HG03135 (cell line): ENCODE data around the gene TRIM36.

Experiments
- ATAC-seq: cut with Tn5 transposase; IDR thresholded peaks from one replicate; pipeline ENCODE4 v1.9.1; 2021; ENCODE audit warnings: mild to moderate bottlenecking, moderate library complexity; ENCODE audit not compliant: unreplicated experiment

The TRIM36 gene

DNA sequence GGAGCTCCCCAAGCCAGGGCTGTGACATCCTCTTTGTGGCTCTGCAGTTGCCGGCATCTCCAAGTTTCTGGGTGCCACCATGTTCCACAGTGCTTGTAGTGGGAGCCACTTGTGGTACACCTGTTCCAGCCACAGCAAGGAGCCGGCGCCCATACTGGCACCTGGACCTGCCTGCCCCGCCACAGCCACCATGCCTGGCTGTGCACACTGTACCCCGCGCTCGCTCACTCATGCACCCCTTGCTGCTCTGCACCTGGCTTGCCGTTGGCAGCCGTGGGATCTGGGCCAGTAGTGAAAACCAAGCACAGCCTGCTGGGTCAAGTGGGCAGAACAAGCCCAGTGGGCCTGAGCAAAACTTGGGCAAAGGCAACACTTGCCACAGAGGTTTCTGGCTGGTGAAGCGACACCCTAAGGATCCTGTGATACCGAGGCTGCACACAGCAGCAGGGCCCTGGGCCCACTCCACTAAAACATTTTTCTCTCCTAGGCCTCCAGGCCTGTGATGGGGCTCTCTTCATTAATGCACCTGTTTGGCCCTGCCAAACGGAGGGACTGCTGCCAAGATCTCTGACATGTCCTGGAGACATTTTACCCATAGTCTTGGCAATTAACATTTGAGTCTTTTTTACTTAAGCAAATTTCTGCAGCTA lies 2.8 kb downstream of the TRIM36 start:
- ATAC-seq = no peak

DNA sequence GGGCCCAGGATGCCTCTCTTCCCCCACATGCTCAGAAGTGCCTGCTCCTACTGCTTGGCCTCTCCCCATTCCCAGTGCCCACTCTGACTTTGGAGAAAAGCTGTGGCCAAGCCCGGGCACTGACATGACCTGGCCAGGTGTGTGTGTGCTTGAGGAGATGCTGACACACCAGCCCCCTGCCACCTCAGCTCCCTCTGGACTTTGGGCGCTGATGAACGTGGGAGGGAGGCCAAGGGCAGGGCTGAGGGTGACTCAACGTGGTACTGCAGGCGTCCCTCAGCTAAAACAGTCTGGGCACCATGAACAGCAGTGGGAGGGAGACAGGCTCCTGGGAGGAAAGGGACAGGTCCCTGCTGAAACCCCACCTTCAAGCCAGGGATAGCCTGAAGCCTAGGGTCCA lies 3.9 kb downstream of the TRIM36 start:
- no peak for ATAC-seq

DNA sequence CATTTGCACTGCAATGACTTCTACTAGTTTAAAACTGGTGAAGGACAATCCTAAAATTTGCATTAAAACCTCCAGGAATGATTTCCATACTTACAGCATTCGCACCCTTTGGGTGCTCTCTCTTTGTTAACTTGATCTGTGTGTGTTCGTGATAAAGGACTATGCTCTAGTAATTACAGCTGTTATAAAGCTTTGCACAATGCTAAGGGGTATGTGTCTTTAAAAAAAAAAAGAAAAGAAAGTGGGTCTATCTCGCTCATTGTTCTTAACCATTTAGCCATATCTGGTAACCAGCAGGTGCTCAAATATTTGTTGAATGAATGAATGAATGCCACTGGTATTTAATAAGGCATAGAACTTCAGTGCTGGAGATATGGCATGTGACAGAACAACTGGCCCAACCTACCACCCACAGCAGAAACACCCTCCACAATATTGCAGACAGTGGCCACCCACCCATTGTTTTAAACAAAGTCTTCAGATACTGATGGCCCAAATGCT lies 8.7 kb downstream of the TRIM36 start:
- ATAC-seq = no peak

DNA sequence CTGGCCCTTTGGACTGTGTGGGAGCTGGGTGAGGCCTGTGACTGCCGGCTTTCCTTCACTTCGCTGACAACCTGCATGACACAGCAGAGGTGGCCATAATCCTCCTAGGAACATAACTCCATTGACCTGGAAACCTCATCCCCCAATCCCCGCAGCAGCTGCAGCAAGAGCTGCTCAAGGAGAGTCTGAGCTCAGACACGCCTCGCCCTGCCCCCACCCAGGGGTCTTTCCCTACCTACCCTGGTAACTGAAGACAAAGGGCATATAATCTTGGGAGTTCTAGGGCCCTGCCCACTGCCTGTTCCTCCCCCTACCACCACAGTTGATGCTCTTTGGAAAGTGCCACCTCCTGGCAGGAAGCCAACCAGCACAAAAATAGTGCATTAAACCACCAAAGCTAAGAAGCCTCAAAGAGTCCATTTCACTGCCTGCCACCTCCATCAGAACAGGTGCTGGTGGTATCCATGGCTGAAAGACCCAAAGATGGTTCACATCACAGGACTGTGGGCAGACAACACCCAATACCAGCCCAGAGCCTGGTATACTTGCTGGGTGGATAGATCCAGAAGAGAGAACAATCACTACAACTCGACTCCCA lies 18.4 kb downstream of the TRIM36 start:
- no peak for ATAC-seq

DNA sequence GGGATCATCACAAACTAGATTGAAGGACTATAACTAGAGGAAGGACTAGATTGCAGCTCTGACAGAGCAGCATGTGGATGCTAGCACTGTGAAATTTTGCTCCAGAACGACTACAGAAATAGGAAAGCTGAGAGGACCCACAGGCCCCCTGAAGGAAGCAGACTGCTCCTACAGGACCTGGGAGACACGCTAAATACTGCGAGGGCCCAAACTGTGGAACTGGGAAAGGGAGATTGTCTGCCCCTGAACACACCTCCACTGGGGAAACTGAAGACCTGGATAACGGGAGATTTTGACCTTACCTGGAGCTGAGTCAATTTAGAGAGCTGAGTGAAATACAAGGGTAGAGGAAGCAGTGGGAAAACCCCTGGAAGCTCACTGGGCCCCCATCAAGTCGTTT lies 19.2 kb downstream of the TRIM36 start:
- no peak for ATAC-seq

DNA sequence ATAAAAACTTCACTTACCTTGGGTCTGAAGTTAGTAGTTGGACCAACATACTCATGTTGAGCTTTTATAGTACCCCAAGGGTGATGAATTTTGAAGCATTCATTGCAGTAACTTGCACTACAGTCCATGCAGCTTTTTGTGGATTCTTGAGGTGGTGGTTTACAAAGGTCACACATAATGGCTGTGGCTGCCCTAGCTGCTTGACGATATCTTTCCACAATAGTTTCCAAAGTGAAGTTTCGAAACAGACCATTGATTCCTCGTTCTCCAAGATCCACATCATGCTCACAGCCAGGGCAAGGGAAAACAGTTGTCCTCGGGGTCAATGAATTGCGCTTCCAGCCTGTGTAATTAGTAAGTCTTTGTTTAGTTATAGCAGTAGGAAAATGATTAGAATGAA lies 22.7 kb downstream of the TRIM36 start:
- no peak for ATAC-seq

DNA sequence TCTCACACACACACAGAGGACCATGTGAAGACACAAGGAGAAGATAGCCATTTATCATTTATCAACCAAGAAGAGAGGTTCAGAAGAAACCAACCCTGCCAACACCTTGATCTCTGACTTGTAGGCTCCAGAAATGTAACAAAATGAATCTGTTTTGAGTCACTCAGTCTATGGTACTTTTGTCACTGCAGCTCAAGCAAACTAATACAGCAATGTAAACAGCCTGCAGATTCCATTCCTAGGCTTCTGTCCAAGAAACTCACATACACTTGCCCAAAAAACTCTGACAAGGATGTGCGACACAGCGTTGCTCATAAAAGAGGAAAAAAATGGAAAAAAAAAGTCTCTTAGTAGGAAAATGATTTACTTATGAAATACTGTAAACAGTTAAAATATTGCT lies 33.4 kb downstream of the TRIM36 start:
- no peak for ATAC-seq

DNA sequence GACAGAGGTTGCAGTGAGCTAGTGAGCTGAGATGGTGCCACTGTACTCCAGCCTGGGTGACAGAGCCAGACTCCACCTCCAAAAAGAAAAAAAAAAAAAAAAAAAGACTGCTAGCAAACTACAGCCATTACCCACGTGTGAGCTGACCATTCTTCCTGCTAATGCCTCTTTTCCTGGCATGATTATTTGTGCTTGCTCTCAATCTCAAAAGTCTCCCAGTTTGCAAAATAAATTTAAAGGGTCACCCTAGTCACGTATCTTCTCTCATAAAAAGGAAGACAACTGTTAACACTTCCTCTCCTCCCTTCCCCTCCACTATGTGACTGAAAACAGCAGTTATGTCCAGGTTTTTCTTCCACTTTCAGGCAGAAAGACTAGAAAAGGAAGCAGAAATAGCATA lies 37.2 kb downstream of the TRIM36 start:
- ATAC-seq = no peak

DNA sequence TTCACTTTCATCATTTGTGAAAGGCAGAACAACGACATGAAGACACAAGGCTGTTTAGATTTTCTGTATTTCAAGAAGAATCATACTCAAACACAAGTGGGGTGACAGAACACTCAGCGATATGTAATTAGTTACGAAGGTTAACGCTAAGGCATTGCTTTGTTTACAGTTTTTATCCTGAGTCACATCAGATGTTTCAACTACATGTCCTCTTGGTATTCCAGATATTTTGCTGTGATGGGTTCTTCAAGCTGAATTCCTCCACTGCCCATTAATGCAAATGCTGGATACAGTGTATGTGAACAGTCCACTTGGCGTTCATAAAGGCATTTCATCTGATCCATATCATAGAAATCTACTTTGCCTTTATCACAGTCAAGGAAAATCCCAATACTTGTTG lies 43.4 kb downstream of the TRIM36 start:
- no peak for ATAC-seq

DNA sequence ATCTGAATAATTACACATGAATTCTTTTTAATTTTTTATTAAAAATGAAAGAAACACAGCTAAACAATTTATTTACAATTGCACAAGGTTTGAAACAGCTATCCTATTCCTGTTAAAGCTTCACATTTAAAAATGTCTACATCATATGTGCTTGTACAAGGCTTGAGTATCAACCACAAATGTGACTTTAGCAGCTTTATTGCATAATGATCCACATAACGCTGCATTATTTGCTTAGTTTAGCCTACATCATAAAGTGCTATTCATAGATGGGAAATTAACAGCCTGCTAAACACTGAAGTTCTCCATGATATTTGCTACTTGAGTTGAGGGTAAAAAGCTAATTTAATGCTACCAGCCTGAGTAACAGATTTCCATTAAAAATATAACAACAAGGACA lies 45.0 kb downstream of the TRIM36 start:
- no peak for ATAC-seq

DNA sequence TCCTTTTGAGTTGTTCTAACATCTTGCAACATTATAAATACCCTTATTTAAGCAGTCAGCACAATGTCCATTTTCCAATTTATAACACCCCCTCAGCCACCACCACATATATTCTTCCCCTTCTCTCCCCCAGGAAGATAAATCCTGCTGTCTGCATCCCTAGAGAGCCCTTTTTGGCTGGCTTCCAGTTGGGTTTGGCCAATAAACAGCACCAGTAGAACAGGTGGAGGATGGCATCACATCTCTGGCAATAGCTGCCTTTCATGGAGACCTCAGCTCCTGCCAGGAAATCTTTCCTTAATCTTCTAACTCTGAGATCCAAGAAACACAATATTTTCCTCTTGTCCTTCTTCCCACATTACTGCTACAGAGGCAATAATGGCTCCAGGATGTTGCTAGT lies 53.7 kb downstream of the TRIM36 start:
- ATAC-seq = no peak

DNA sequence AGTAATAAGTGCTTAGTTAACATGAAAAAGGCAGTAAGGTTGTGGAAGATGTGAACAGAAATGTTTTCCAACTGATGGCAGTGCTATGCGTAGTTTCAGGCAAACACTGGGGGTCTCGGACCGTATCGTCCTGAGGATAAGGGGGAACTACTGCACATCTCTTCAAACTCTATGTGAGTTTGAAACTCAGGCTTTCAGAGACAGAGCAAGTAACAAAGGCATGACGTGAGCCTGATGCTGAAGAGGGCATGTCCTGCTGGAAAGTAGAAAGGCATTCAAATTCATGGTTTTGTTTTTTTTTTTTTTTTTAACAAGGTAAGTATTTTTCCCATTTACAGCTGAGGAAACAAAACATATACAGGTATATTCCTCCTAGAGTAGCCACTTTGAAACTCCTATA lies 59.9 kb downstream of the TRIM36 start:
- ATAC-seq = no peak

DNA sequence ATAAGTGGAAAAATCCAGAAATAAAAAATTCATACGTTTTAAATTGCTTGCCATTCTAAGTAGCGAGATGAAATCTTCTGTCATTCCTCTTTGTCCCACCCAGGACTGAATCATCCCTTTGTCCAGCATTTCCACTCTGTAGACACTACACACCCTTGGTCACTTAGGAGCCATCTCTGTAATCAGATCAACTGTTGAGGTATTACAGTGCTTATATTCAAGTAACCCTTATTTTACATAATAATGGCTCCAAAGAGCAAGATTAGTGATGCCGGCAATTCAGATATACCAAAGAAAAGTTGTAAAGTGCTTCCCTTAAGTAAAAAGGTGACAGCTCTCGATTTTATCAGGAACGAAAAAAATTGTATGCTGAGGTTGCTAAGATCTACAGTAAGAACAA lies 60.4 kb downstream of the TRIM36 start:
- no peak for ATAC-seq

DNA sequence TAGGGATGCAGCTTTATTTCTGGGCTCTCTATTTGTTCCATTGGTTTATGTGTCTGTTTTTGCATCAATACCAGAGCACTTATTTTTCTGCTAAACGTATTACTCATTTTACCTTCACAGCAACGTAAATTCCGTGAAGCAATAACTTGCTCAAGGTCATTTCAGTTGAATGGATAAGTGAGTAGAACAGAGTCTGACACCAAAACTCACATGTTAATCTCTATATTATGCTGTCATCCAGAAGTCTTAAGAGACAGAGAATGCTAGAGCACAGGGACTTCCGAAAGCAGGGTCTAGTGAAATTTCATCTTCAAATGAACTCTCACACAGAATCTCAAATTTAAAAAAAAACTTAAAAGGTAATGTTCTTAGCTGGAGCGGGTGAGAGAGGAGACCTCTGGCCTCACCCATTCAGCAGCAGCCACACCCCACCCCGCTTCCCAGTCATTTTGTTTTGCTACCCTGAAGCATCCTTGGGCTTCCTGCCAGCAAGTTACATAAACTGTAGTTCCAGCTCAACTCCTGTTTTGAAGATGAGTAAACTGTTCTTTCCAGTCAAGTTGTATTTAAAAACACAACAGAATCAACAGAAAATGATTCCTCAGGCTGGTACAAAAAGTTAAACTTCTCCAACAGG lies 69.3 kb downstream of the TRIM36 start:
- ATAC-seq = no peak

DNA sequence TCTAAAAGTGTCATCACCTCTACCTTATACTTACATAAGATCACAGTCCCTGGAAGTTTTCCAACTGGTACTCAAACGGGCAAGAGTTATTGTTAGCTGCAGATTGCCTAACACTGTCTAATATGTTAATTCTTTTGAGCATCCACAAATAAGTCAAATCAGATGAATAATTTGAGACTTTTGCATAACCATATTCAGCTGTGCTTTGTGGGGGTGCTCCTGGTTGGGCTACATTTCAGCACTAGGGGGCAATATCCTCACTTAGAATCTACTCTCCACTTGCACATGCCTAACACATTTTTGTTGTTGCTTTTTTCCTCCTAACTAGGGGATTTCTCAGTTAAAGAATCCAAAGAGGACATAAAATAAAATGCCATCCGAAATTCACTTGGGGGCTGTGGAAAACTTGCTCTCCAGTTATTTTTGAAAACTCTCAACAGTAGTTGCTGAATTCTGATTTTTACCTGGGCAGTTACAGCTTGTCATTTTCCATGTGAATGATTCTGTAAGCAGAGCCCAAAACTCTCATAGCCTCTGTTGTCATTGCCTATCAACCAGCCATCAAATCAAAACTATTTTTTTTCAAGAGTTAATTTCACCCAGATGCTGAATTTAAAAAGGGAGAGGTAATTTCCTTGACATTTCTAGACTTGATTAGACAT lies 71.5 kb downstream of the TRIM36 start:
- ATAC-seq = peak; percentile 79

DNA sequence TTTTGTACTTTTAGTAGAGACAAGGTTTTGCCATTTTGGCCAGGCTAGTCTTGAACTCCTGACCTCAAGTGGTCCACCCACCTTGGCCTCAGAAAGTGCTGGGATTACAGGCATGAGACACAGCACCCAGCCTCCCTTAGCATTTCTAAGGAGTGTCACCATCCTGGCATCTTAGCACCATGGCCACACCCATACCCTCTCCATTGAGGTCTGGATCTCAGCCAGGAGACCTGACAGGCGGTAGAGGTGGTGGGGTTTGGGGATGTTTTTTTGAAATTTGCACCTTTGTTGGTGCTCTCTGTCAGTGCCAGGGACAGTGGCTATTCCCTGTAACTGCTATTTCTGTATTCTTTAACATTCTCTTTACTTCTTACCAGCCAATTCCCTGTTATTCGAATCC lies 72.5 kb downstream of the TRIM36 start:
- no peak for ATAC-seq

DNA sequence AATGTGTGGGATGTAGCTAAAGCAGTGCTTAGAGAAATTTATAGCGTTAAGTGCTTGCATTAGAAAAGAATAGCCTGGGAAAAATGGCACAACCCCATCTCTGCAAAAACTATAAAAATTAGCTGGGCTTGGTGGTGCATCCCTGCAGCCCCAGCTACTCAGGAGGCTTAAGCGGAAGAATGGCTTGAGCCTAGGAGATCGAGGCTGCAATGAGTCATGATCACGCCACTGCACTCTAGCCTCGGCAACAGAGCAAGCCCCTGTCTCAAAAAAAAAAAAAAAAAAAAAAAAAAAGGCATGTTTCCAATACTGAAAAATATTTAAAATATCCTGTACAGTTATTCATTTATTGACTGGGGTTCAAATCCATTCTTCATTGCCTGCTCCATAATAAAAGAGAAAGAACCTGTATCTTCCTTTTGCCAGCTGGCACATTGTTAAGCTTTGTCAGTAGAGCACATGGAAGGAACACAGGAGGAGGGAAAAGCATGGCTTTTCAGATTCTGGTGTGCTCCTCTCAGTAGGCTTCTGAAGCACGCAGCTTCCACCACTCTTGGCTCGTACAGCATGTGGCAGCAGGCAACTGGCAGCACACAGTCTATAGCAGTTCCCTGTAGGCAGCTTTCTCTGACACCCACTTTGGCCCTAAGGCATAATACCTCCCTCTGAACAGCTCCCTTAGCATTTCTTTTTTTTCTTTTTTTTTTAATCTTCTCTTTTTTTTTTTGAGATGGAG lies 73.5 kb downstream of the TRIM36 start:
- no peak for ATAC-seq

DNA sequence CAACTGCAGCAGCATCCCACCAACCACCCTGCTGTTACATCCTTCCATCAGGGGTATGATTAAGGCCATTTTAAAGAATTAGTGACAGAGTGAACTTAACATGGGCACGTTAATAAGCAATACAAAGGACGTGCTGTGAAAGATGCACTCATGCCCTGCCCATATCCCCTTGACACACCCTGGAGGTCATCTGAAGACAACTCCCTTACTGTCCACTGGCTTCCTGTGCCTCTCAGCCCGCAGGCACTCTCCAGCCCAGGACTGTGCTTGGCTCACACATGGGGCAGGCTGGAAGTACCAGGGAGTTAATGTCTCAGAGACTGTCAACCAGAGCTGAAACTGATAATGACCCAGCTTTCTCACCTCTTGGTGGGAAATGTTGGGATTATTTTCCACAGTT lies 81.8 kb downstream of the TRIM36 start:
- ATAC-seq = no peak

DNA sequence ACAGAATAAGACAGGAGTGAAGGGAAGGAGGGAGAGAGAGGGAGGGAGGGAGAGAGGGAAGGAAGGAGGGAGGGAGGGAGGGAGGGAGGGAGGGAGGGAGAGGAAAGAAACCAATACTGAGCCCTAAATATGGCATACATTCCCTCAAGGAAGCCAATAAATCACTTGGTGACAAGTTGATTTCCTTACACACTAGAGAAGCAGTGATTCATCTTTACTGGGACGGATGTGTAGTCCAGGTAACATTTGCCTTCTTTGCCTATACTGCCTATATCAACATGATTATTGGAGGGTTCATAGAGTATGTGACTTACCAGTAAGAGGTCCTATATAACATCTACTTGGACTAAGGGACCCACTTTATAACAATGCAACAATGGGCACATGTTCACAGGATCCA lies 83.2 kb downstream of the TRIM36 start:
- no peak for ATAC-seq

DNA sequence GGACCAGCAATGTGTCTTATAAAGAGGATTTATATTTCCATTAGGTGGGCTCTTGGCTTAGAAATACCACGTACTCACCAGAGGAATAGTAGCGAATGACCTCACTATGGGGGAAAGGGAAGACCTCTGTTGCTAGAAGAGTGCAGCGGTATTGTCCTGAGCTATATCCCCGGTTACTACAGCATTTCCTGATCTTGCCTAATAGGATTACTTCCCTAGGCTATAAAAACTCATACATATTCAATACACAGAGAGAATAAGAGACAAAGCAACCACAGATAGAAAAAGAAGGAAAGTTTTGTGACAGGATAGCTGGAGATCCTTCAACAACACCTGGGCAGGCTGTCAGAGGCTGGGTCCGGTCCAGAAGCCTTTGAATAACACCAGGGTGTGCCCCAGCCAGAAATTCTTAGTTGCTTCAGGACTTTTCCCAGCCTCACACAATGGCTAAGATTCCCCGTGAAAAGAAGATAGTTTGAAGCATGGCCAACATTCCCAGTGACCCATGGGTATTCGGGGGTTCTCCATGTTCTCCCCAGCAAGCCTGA lies 85.4 kb downstream of the TRIM36 start:
- ATAC-seq = no peak
